ENCODE data around the gene PRDM9. TPM values are rescaled to one million over a fixed set of nuclear protein-coding genes. Genes with fewer than 3 reads are reported as not detected.

Gene PRDM9
- total and polyA plus RNA-seq, 2 of the 8 experiments (the other 6 are each of a cell fraction or from before 2014, with no cell fraction given) = not detected

DNA sequence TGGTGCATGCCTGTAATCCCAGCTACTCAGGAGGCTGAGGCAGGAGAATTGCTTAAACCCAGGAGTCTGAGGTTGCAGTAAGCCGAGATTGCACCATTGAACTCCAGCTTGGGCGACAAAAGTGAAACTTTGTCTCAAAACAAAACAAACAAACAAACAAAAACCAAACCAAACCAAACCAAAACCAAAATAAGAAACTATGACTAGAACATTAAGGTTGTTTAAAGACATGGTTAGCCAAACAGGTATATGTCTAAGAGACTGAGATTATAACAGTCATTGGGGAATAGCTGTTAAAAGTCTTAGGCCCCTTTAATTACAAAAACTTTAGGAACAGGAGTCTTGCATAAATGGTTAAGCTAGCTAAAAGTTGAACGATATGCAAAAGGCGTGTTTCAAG lies 63.6 kb downstream of the PRDM9 start (continued):
- TF ChIP-seq ATF2 (IDR thresholded peaks at IDR 0.05; ENCODE audit: low read length) = no peak
- no peak for TF ChIP-seq SP1 (IDR thresholded peaks at IDR 0.05; ENCODE audit: low read depth, low read length)
- TF ChIP-seq NRF1 (IDR thresholded peaks at IDR 0.05; ENCODE audit: low read depth, low read length) = no peak

Measured in H1 (cell line).